ENCODE measurements around the gene SHROOM3. TPM values are rescaled to one million over a fixed set of nuclear protein-coding genes. Genes with fewer than 3 reads are reported as not detected.

SHROOM3 gene
- total RNA-seq, 1 experiment from 2014 or later = 27.6 TPM

- H3K18ac ChIP-seq (ENCODE audit: insufficient read length, low read depth, low read length) = no peak overlapping the region
- no peak overlapping the region for H3K9ac ChIP-seq (ENCODE audit: extremely low read depth, insufficient read length, low read length)
- no CpG with 5 or more reads among the region's 2 CpGs for WGBS (ENCODE audit: extremely low coverage, insufficient read length, low lambda C conversion rate)
- H2BK15ac ChIP-seq (ENCODE audit: low read depth, low read length) = no peak overlapping the region
- no peaks in the 10 kb centered on the region for H3K79me2 ChIP-seq (ENCODE audit: insufficient read depth, low read length)
- no peak overlapping the region for H2BK12ac ChIP-seq (ENCODE audit: insufficient read length, low read depth, low read length)
- no peak overlapping the region for H3K23ac ChIP-seq (ENCODE audit: insufficient read length, low read depth, low read length)
- H3K4ac ChIP-seq (ENCODE audit: low read depth, low read length) = no peak overlapping the region
- no peak overlapping the region for H3K56ac ChIP-seq (ENCODE audit: insufficient read length, low read depth, low read length)
- H4K8ac ChIP-seq (replicated peaks; ENCODE audit: insufficient read length, low read depth, low read length) = no peak overlapping the region
- H3K27ac ChIP-seq (ENCODE audit: insufficient read length, low read depth, low read length) = no peak overlapping the region
- H2AFZ ChIP-seq (ENCODE audit: low read length) = no peak overlapping the region
- H3K4me1 ChIP-seq (ENCODE audit: insufficient read depth, low read length) = 0 out of 2 replicates have a peak, but pooled peaks cover 2% of the 10 kb centered on the region
- no peak overlapping the region for H3T11ph ChIP-seq (ENCODE audit: low read length)
- H3K4me2 ChIP-seq (ENCODE audit: insufficient read depth, insufficient read length, low read length) = no peak overlapping the region
- Mint-ChIP-seq H3K27me3 (ENCODE audit: low read depth) (no peaks in the 10 kb centered on the region), H3K9me3 (no peaks in the 10 kb centered on the region), H3K4me3 (no peak overlapping the region), H3K27ac (no peak overlapping the region), H3K4me1 (peaks cover 6 to 7% of the 10 kb centered on the region in 2 experiments), H3K36me3 (ENCODE audit: insufficient read depth in 1 of 3, low read depth in 3 of 3) (peaks cover 27 to 58% (median 54%) of the 10 kb centered on the region in 3 experiments)
- TF ChIP-seq, protein P1, sequence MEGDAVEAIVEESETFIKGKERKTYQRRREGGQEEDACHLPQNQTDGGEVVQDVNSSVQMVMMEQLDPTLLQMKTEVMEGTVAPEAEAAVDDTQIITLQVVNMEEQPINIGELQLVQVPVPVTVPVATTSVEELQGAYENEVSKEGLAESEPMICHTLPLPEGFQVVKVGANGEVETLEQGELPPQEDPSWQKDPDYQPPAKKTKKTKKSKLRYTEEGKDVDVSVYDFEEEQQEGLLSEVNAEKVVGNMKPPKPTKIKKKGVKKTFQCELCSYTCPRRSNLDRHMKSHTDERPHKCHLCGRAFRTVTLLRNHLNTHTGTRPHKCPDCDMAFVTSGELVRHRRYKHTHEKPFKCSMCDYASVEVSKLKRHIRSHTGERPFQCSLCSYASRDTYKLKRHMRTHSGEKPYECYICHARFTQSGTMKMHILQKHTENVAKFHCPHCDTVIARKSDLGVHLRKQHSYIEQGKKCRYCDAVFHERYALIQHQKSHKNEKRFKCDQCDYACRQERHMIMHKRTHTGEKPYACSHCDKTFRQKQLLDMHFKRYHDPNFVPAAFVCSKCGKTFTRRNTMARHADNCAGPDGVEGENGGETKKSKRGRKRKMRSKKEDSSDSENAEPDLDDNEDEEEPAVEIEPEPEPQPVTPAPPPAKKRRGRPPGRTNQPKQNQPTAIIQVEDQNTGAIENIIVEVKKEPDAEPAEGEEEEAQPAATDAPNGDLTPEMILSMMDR (conservative IDR thresholded peaks at IDR 0.05) = no peak
- no peak overlapping the region for H3K14ac ChIP-seq (ENCODE audit: insufficient read depth, low read length)
- no peak overlapping the region for H2BK20ac ChIP-seq (ENCODE audit: low read depth, low read length, poor library complexity, severe bottlenecking)
- H4K5ac ChIP-seq (ENCODE audit: insufficient read length, low read depth, low read length) = no peak overlapping the region
- no peaks in the 10 kb centered on the region for H3K79me1 ChIP-seq (ENCODE audit: insufficient read depth, low read depth, low read length, poor library complexity, severe bottlenecking)
- H2BK5ac ChIP-seq (ENCODE audit: insufficient read length, low read length) = no peak overlapping the region
- no peaks in the 10 kb centered on the region for H3K23me2 ChIP-seq (ENCODE audit: insufficient read length, low read depth, low read length, poor library complexity, severe bottlenecking)
- H2AK5ac ChIP-seq (ENCODE audit: insufficient read length, low read length) = no peak overlapping the region
- no peaks in the 10 kb centered on the region for H4K20me1 ChIP-seq (ENCODE audit: control insufficient read depth, insufficient read depth, insufficient read length)
- H3K9me3 ChIP-seq (ENCODE audit: control insufficient read depth, low read depth, low read length) = no peaks in the 10 kb centered on the region
- H3K27me3 ChIP-seq (ENCODE audit: insufficient read depth, low read length) = no peaks in the 10 kb centered on the region
- H2BK120ac ChIP-seq (ENCODE audit: low read depth, low read length, poor library complexity, severe bottlenecking) = no peak overlapping the region
- no peak overlapping the region for H4K91ac ChIP-seq (ENCODE audit: insufficient read length, low read depth, low read length)
- DNase-seq = no peak
Measured at GRCh38 chr4:76767983-76768382, 333.0 kb downstream of the SHROOM3 start.
